IPS-18c (cell line): ENCODE data around the gene PLA2G2D.

ENCODE experiments used
- H3K4me3 ChIP-seq: 2 replicates; pipeline ENCODE4 v1.7.0; 2013; ENCODE audit warnings: low read depth, mild to moderate bottlenecking, low read length, moderate library complexity; ENCODE audit not compliant: insufficient read depth
- H3K9me3 ChIP-seq: one replicate; pipeline ENCODE4 v1.6.1; 2013; ENCODE audit warnings: mild to moderate bottlenecking, low read length, moderate library complexity; ENCODE audit not compliant: control insufficient read depth, insufficient read depth

Gene PLA2G2D

GRCh38 chr1:20119347-20119746, at the start of gene PLA2G2D:
TSS of gene PLA2G2D (minus strand) at chr1:20119536. CDS start at chr1:20119498, 38 bp downstream.
- Histone ChIP-seq H3K4me3 (no peak within 1 kb of the TSS), H3K9me3 (no peaks in the 10 kb centered on the region)

GRCh38 chr1:20168564-20169491, 49.5 kb upstream of the PLA2G2D start:
- no peaks in the 10 kb centered on the region for H3K9me3 ChIP-seq
- no peak overlapping the region for H3K4me3 ChIP-seq

GRCh38 chr1:20167126-20167525, 47.8 kb upstream of the PLA2G2D start:
- H3K9me3 ChIP-seq, result no peaks in the 10 kb centered on the region
- H3K4me3 ChIP-seq, result no peak overlapping the region

GRCh38 chr1:20166051-20166450, 46.7 kb upstream of the PLA2G2D start:
- no peaks in the 10 kb centered on the region for H3K9me3 ChIP-seq
- H3K4me3 ChIP-seq, result no peak overlapping the region

- Histone ChIP-seq H3K4me3 (no peak overlapping the region), H3K9me3 (peaks cover 3% of the 10 kb centered on the region)
Observed at GRCh38 chr1:20165522-20165951, 46.2 kb upstream of the PLA2G2D start.

GRCh38 chr1:20164694-20165202, 45.4 kb upstream of the PLA2G2D start:
- H3K9me3 ChIP-seq, result peaks cover 6% of the 10 kb centered on the region
- no peak overlapping the region for H3K4me3 ChIP-seq

GRCh38 chr1:20160034-20160433, 40.7 kb upstream of the PLA2G2D start:
- Histone ChIP-seq H3K9me3 (peaks cover 13% of the 10 kb centered on the region), H3K4me3 (no peak overlapping the region)

GRCh38 chr1:20158358-20159070, 39.2 kb upstream of the PLA2G2D start:
- peaks cover 13% of the 10 kb centered on the region for H3K9me3 ChIP-seq

GRCh38 chr1:20154301-20154831, 35.0 kb upstream of the PLA2G2D start:
- no peak overlapping the region for H3K4me3 ChIP-seq

More at GRCh38 chr1:20158358-20159070, 39.2 kb upstream of the PLA2G2D start:
- H3K4me3 ChIP-seq, result no peak overlapping the region

GRCh38 chr1:20153000-20153418, 33.7 kb upstream of the PLA2G2D start:
- no peaks in the 10 kb centered on the region for H3K9me3 ChIP-seq
- no peak overlapping the region for H3K4me3 ChIP-seq

More at GRCh38 chr1:20154301-20154831, 35.0 kb upstream of the PLA2G2D start:
- H3K9me3 ChIP-seq, result peaks cover 3% of the 10 kb centered on the region

GRCh38 chr1:20152599-20152930, 33.2 kb upstream of the PLA2G2D start:
- Histone ChIP-seq H3K4me3 (no peak overlapping the region), H3K9me3 (no peaks in the 10 kb centered on the region)

GRCh38 chr1:20151906-20152598, 32.7 kb upstream of the PLA2G2D start:
- Histone ChIP-seq H3K9me3 (no peaks in the 10 kb centered on the region), H3K4me3 (peak overlapping the region; percentile 9; the same call in 1 of the 2 replicates)

- H3K9me3 ChIP-seq, result no peaks in the 10 kb centered on the region
- no peak overlapping the region for H3K4me3 ChIP-seq
Observed at GRCh38 chr1:20150969-20151368, 31.6 kb upstream of the PLA2G2D start.

GRCh38 chr1:20150326-20150705, 31.0 kb upstream of the PLA2G2D start:
- Histone ChIP-seq H3K9me3 (no peaks in the 10 kb centered on the region), H3K4me3 (no peak overlapping the region)

- H3K4me3 ChIP-seq, result no peak overlapping the region
- no peaks in the 10 kb centered on the region for H3K9me3 ChIP-seq
Observed at GRCh38 chr1:20149601-20150325, 30.4 kb upstream of the PLA2G2D start.

- no peaks in the 10 kb centered on the region for H3K9me3 ChIP-seq
Observed at GRCh38 chr1:20148571-20149500, 29.5 kb upstream of the PLA2G2D start.

More at GRCh38 chr1:20148571-20149500, 29.5 kb upstream of the PLA2G2D start:
- no peak overlapping the region for H3K4me3 ChIP-seq
